GM19397 (cell line): Measurements from ENCODE around the gene CACNA1S.

Experiments used
- ATAC-seq: cut with Tn5 transposase; IDR thresholded peaks from one replicate; pipeline ENCODE4 v1.9.1; 2021; ENCODE audit warnings: mild to moderate bottlenecking, moderate library complexity; ENCODE audit not compliant: unreplicated experiment

Gene CACNA1S

DNA sequence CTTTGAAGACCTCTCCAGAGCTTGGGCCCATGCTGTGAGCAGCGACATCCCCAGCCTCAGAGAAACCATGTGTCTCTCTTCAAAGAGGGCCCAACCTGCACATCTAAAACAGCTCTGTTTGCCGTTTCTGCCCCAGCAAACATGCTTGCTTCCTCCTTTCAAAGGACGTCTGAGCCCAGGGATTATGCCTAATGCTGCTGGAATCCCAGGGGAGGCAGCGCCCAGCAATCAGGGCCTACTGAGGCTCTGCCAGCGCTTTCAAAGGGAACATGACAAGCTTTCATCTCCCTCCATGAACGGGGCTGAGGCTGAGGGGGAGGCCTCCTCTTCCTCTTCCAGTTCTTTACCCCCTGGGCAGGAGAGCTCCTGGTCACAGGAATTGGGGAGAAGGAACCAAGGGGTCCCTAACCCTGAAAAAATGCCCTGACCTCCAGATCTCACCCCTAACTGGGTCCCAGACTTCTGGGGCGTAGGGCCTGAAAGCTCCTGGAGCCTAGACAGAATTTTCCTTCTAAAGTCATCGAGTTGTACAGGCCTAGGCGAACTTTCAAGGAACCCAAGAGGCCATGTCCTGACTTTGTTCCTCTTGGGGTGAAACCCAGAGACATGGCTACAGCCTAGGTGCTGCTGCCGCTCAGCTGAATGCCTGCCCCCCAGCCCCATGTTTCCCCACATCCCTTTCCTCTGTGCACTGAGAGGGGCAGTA lies 28.2 kb upstream of the CACNA1S start:
- ATAC-seq: no peak

DNA sequence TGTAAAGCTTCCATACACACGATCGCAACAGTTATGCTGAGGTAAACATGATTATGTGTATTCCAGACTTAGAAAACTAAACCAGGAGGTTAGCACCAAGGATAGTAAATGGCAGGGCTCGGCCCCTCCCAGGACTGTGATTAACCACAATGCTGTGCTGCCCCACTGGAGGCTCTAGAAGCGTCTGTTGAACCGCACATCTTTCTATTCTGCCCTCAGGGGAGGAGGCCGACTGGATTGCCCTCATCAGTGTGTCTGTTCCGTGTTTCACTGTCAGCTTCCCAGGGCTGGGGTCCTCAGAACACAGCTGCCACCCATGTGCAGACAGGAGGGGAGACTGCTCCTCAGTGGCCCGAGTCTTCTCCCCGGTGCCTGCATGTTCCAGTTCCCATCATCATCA lies 27.5 kb upstream of the CACNA1S start:
- no peak for ATAC-seq

DNA sequence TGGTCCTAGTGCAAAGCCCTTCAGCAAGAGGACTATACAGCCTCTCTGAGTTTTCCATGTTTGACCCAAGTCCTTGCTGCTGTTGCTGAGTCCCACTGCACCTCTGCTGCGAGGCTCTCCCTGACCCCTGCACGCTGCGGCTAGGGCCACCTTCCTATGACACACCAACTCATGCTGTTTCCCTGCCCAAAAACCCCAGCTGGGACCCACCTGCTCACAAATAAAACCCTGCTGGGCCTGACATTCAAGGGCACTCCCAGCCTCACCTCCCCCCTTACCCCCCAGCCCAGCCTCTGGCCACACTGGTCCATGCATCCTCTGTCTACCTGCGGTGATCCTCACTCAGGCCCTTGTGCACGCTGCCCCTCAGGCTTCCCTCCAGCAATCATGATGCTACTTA lies 27.1 kb upstream of the CACNA1S start:
- no peak for ATAC-seq

DNA sequence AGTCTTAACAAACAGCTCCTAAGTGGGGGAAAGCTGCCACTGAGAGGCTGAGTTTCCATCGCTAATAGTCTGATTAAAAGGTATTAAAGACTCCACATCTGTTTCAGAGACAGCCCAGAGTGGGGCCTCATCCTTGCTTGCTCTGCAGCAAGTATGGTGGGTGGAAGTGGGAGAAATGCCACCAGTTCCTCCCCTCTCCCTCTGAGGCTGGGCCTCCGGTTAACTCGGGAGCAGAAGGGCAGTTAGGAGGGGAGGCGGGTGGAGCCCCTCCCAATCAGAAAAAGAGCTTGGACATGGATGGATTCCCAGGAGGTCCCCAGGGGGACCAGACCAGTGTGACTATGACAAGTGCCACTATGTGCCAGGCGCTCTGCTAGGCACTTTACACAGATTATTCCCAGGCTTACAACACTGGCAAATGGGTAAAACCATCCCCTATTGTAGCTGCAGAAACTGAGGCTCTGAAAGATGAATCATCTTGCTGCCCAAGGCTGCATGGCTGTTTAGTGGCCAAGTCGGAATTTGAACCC lies 26.1 kb upstream of the CACNA1S start:
- no peak for ATAC-seq

DNA sequence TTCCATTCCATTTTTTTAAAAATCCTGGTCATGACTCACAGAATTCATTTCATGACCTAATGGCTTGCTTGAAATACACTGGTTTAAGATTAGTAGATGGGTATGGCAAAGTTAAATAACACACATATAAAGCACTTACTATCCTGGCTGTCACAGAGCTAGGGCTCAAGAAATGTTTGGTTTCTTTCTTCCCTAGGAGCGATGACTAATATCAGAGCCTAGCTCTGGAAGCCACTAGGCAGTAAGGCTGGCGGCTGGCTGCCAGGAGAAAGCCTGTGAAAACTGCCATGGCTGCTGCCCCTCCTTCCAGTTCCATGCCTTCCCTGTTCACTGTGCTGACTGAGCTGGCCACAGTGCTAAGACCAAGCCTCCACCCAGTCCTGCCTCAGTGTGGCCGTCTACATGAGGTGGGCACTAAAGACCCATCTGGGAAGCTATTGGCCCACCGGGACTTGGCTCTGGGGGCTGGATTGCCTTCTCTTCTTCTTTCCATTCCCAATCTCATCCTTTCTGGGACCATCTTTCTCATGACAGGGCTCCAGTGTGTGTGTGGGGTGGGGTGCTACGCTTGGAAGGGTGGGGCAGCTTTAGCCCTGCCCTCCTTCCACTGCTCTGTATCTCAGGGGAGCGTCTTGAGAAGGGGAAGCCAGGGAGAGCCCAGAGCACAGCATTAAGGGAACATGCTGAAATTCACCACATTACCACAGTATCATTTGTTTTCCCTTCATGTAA lies 25.5 kb upstream of the CACNA1S start:
- ATAC-seq: no peak

DNA sequence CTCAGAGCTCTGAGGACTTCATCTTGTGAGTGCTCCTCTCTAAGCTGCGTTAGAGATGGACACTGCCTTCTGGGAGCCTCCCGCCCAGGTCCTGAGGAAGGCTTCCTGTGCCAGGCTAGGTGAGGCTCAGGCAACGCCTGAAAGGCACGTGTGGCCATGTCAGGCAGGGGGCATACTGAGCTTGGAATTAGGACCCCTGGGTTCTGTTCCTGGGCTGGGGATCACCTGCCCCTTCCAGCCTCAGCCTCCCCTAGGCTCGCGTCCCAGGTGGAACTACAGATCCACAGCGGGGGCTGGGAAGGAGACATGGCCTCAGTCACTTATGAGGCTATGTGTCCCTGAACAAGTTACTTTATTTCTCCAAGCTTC lies 24.8 kb upstream of the CACNA1S start:
- ATAC-seq: no peak

DNA sequence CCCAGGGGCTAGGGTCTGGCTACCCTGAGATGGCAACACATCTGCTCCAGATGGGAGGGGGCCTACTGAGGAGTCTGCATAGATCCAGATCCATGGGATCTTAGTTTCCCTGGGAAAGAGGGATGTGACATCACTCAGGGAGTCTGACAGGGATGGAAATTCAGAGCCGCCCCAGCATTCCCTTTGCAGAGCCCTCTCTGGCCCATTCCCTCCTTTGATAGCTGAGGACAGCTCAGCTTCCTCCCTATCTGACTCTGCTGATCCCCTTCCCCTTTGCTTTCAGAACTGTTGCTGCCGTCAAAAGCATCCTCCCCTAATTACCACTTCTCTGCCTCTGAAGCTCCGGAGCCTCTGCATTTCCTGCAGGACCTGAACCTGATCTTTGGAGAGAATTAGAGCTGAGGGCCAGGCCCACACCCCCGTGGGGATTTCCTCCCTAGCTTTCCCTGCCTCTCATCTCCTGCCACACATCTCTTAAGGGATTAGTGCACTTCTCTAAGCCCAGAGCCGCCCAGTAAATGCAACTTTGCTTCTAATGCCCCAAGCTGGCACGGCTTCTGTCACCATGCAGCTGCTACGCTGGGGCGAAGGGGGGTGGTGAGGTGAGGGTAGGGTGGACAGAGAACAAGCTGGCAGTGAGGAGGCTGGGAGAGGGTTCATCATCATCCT lies 24.3 kb upstream of the CACNA1S start:
- ATAC-seq: no peak

DNA sequence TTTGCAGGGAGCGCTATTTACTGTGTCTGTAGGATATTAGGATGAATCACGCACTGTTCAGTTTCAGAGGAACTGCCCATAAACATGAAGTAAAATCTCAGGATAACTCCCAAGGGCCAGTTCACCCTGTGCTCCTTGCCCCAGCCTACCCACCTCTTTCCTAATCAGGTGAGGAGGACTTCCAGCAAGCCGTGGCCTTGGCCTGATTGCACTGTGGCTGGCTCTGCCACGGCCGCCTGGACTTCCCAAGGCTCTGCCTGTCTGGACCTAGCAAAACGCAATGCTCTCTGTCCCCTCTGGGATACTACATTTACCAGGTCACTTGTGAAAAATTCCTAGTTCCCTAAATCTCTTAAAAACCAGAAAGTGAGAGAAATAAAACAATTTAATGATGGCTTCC lies 22.2 kb upstream of the CACNA1S start:
- ATAC-seq: no peak

DNA sequence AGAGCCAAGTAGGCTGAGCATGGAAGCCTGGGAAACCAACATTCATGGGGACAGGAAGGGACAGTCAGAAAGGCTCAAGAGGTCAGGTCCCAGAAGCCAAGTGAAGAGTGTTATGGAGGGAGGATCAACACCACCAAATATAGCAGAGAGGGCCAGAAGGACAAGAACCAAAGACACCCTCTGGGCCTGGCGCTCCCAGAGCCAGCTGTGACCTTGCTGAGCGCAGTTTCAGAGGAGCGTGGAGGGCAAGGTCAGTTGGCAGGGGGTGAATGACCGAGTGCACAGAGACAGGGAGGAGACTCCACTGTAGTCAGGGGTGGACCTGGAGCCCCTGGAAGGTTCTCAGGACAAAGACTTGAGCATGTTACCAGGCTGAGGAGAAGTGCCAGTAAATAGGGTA lies 19.2 kb upstream of the CACNA1S start:
- ATAC-seq: no peak

DNA sequence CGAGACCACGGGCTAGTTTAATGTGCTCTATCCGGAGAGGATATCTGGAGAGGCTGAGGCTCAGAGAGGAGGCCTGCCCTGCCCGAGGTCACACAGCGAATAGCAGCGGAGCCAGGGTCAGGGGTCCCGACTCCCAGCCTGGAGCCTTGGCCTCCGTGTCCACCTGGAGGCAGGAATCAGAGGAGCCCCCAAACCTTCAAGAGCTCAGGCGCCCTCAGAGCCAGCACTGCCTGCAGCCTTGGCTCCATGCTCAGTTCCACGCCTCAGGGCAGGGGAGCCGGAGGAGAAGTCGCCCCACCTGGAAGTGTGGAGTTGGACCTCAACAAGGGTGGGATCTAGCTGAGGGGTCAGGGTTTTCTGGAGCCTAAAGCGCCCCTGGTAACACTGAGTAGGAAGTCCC lies 16.7 kb upstream of the CACNA1S start:
- no peak for ATAC-seq

DNA sequence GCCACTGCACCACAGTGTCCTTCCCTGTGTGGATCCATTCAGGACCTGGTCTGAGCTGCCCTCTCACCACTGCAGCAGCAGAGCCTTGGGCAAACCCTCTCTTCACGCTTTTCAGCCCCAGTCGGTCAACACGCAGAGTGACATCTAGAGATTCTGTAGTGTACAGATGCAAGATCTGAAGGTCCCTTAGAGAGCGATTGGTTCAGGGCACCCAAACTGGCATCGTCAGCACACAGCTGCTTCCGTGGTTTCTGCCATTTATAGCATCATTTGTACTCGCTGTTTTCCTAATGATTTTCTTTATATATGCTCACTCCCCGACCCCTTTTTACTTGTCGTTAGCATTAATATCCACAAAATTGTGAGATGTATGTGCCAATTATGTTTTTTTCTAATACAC lies 16.2 kb upstream of the CACNA1S start:
- ATAC-seq: no peak

DNA sequence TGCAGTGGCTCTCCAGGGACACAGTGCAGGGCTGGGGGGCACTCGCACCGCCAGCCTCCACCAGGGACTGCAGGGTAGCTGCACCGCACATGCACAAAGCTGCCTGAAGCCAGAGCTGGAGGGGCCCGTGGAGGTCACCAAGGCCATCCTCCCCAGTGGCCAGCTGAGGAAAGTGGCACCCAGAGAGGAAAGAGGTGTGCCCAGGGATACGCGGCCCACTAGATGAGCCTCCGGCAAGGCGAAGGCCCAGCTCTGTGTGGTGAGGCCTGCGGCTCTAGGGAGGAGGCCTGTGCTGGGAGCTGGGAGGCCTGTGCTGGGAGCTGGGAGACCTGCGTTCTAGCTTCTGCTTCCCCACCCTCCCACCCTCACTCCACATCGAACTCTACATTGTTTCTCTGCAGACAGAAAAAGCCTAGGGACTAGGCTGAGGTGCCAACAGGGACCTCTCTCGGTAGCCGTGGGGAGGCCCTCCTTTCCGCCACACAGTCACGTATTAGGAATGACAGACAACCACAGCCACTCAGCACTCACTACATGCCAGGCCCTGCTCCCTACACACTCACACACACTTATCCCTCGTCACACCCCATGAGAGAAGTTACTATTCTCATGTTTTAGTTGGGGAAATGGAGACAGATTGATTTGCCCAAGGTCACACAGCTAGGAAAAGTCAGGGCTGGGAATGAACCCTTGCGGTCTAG lies 15.7 kb upstream of the CACNA1S start:
- ATAC-seq: no peak

DNA sequence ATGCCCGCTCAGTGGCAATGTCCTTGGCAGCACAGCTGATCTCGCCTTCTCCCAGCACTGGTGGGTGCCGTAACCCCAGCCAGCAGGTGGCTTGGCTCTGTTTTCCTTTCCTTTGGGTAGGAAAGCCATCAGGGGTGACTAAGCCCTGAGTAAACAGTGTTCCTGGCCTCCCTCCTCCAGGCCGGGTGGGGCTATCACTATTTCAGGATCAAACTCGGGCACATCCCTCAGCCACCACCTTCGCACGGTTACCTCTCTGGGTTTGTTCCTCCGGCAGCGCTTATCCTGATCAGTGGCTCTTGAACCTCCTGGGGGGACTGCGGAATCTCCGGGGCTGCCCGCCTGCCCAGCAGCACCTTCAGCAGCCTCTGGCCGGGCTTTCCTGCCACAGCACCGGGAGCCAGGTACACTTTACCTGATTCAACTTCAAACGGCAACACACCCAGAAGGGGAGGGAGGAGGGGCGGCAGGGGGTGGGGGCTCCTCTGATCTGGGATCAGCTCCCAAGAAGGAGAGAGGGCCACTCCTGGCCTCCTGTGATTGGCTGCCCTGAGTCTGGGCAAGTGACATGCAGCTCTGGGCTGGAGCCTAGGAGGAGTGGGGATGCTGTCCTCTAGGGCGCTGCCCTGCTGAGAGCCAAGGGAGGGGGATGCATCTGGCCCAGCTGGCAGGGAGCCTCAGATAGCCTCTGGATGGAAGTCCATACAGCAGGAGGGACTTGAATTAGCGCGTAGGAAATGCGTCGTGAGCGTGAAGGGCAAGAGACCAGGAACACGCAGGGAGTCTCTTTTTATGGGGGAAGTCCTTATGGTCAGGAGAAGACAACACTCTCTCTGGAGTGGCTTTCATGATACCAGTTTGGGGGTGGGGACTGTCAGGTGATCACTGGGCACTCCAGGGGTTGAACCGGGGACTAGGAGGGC lies 14.9 kb upstream of the CACNA1S start, which contains the start of gene ASCL5:
TSS of gene ASCL5 (minus strand) at position 353 of the 923 bp plus-strand sequence. CDS start 11,812 bp downstream, outside the sequence.
- no peak for ATAC-seq

DNA sequence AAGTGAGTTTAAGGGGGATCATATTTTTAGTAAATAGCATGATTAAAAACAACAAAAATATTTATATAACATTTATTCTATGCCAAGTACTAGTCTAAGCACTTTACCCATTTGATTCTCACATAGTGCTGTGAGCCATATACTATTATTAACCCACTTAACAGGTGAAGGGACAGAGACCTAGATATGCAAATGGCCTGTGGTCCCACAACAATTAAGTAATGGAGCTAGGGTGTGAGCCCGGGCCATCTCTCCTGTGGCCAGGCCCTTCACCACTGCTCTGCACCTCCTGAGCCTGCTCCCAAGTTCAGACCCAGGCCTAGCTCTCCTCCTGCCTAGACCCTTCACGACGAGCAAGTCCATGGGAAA lies 14.2 kb upstream of the CACNA1S start:
- ATAC-seq: no peak

DNA sequence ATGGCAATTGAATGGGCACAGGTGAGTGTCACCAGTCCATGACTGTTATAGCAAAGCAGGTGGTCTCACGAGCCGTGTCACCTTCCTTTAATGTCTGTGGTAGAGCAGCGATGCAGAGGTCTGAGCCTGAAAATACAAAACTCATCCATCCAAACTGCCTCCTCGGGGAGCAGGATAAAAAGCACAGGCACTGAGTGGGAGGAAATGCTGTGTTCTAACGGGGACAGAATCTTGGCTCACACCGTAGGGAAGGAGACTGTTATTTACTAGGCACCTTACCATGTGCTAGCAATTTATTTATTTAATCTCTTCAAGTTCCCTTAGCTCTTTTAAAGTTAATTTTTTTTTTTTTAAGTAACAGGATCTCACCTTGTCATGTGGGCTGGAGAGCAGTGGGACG lies 13.6 kb upstream of the CACNA1S start:
- ATAC-seq: no peak

DNA sequence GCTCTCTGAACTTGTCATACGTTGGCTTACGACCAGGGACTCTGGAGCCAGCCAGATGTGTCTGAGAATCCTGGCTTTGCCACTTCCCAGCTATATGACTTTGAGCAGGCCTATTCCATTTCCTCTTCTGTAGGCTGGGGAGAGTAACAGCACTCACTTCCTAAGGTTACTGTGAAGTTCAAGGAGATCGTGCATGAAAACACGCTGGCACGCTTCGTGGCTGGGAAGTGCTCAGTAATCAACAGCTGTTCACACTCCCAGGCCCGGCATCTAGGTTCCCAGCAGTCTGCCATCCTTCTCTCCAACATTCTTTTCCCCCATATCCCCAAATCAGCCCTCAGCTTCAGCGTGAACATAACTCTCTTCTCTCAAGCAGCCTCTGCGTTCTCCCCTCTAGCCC lies 12.8 kb upstream of the CACNA1S start:
- no peak for ATAC-seq

DNA sequence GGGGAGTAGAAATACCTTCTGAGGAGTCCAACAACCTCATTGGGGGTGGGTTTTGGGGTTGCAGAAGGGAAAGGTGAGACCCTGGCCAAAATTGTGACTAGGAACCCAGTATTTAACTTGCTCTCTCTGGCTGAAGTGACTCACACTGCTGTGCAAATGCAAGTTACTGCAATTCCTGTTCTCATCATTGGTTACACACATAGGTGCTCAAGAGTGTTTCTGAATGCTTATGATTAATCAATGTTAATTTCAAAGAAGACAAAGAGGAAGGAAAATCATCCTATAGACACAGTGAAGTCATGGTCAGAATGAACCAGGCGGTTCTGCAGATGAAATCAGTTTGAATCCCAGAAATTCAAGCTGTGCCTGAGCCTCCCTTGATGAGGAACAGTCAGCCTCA lies 11.6 kb upstream of the CACNA1S start:
- no peak for ATAC-seq

DNA sequence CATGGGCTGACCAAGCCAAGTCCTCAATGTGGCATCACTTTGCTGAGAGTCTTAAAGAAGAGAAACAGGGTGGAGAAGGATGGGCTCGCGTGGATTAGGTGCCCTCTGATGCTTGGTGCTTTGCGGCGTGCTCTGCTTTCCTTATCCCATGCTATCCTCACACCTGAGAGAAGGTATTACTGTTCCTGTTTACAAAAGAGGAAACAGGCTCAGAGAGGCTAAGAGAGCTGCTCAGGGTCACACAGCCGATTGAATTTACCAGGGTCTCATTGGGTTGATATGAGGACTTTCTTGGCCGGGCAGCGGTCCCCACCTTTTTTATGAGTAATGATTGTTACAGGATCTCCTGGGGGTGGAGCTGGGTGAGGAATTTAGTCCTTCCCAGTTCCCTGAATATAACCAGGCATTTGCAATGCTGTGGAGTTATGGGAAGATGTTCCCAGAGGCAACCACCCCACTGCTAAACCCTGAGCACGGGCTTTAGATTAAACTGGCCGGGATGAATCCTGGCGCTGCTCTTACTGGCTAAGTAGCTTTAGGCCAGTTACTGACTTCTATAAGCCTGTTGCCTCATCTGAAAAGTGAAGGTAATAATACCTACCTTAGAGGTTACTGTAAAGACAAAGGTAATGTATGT lies 10.2 kb upstream of the CACNA1S start:
- no peak for ATAC-seq
